Tibial nerve (tissue), 4 donors: Measurements from ENCODE around the gene NKD2. TPM values are rescaled to one million over a fixed set of nuclear protein-coding genes. Genes with fewer than 3 reads are reported as not detected.

Experiments used
- DNase-seq, 2 donors: peaks; one replicate each; pipeline ENCODE4 v3.0.0-alpha.2; 2019; ENCODE audit warnings: low spot score in 2 of 2
- H3K27ac ChIP-seq, 4 donors: fragments of 200-600 bp; sonication (generic) in 3 of 4; one replicate each; pipeline ENCODE4 v1.5.1; 2017 to 2019; ENCODE audit warnings: mild to moderate bottlenecking in 1 of 4
- H3K27me3 ChIP-seq, 2 donors: fragments of 200-600 bp; sonication (generic) in 1 of 2; one replicate each; pipeline versions ENCODE4 v1.5.1 to v1.6.0; 2017 to 2019
- H3K36me3 ChIP-seq, 3 donors: fragments of 200-600 bp; sonication (generic); one replicate each; pipeline ENCODE4 v1.5.1; 2018 to 2019
- H3K4me1 ChIP-seq, 4 donors: fragments of 200-600 bp; sonication (generic) in 3 of 4; one replicate each; pipeline ENCODE4 v1.5.1; 2017 to 2019
- H3K4me3 ChIP-seq, 4 donors: fragments of 200-600 bp; sonication (generic) in 3 of 4; one replicate each; pipeline ENCODE4 v1.5.1; 2017 to 2019; ENCODE audit warnings: mild to moderate bottlenecking in 1 of 4, moderate library complexity in 1 of 4
- H3K9me3 ChIP-seq, 4 donors: fragments of 200-600 bp; sonication (generic) in 3 of 4; one replicate each; pipeline ENCODE4 v1.5.1; 2017 to 2019
- EP300 ChIP-seq, 2 donors: sonication (generic); formaldehyde crosslinking; IDR thresholded peaks; one replicate each; pipeline ENCODE4 v1.6.1; 2017; ENCODE audit warnings: antibody characterized with exemption in 2 of 2, mild to moderate bottlenecking in 1 of 2
- POLR2A ChIP-seq, 2 donors: fragments of 450-650 bp; IDR thresholded peaks; one replicate each; pipeline ENCODE4 v1.6.1; 2017; ENCODE audit warnings: antibody characterized with exemption in 2 of 2, mild to moderate bottlenecking in 2 of 2, moderate library complexity in 2 of 2
- WGBS, 2 donors: methylation state at CpG; one replicate each; pipeline ENCODE4 v1.1.5; 2018; 5-methylcytosine and 5-hydroxymethylcytosine counted together
- total RNA-seq, 4 donors: library from RNA; depleted of rRNA; stranded (reverse); fragments of >200 nt; gene quantifications; one replicate each; pipeline ENCODE4 v1.1.0, GENCODE V29; 2016
- TF ChIP-seq, protein P1 (sequence below), 5 experiments: fragments of 200-600 bp in 3 of 5; fragments of 450-650 bp in 2 of 5; sonication (generic) in 3 of 5; IDR thresholded peaks; one replicate each; pipeline ENCODE4 v1.5.1; 2016 to 2019; ENCODE audit warnings: antibody characterized with exemption in 5 of 5, mild to moderate bottlenecking in 3 of 5, moderate library complexity in 2 of 5

NKD2 gene
- total RNA-seq, 4 donors from 2014 or later = 0.60 to 4.7 TPM; not detected in 2

DNA sequence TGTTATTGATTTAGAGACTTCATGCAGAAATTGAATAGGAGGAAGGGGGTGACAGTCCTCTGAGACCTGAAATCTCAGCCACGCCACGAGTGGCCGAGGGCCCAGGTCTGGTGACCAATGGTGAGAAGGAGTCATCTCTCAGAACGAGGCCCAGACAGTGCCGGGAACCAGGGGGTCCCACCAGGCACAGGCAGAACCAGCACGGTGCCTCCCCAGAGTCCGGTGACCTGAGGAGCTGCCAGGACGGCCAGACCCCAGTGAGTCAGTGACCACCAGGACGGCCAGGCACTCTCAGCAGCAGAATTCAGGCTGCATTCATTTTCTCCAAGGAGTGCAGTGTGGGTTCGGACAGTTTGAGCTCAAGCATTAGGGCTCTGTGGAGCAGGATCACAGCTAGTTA is 43.8 kb upstream of the NKD2 start:
- Histone ChIP-seq H3K27ac (no peak overlapping the region), H3K36me3 (no peaks in the 10 kb centered on the region), H3K27me3 (peaks cover 0 to 14% of the 10 kb centered on the region in 2 donors), H3K4me3 (no peak overlapping the region), H3K4me1 (peaks cover 0 to 7% (median 0%) of the 10 kb centered on the region in 4 donors), H3K9me3 (no peaks in the 10 kb centered on the region)
- no peak for TF ChIP-seq EP300 (IDR thresholded peaks at IDR 0.05)
- TF ChIP-seq POLR2A (IDR thresholded peaks at IDR 0.05) = no peak
- TF ChIP-seq, protein P1, sequence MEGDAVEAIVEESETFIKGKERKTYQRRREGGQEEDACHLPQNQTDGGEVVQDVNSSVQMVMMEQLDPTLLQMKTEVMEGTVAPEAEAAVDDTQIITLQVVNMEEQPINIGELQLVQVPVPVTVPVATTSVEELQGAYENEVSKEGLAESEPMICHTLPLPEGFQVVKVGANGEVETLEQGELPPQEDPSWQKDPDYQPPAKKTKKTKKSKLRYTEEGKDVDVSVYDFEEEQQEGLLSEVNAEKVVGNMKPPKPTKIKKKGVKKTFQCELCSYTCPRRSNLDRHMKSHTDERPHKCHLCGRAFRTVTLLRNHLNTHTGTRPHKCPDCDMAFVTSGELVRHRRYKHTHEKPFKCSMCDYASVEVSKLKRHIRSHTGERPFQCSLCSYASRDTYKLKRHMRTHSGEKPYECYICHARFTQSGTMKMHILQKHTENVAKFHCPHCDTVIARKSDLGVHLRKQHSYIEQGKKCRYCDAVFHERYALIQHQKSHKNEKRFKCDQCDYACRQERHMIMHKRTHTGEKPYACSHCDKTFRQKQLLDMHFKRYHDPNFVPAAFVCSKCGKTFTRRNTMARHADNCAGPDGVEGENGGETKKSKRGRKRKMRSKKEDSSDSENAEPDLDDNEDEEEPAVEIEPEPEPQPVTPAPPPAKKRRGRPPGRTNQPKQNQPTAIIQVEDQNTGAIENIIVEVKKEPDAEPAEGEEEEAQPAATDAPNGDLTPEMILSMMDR (IDR thresholded peaks at IDR 0.05) = no peak
- 78 to 94% methylated on average over 10 of the region's 10 CpGs for WGBS, 2 donors
- no peak for DNase-seq

DNA sequence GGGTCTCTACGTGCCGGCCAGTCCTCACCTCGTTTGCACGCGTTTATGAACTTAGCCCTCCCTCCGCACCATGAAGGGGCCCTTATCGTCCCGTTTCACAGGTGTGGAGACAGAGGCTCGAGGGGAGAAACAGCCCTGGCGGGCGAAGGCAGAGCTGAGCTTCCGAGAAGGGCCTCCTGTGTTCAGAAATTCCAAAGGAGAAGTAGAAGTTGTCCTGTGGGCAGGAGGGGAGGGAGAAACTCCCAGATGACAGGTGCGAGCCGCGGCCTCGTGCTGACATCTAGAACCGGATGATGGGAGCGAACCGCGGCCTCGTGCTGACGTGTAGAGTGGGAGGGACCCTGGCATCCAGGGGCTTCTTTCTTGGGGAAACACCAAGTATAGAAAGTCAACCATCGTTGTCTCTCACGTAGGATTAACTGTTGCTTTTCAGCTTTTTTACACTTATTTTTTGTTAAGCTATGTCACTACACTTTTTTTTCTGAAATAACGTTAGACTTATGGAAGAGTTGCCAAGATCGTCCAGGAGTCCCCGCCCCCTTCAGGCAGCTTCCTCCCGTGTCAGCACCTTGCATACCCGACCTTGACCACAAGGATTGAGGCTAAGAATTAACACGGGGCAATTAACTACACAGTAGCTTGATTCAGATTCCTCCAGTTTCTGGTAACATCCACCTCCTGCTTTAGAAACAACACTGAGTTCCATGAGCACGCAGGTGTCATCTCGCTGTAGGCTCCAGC is 42.8 kb upstream of the NKD2 start:
- no peaks in the 10 kb centered on the region for H3K9me3 ChIP-seq
- no peak for DNase-seq
- H3K27me3 ChIP-seq = peaks cover 0 to 14% of the 10 kb centered on the region in 2 donors
- H3K27ac ChIP-seq = no peak overlapping the region
- H3K36me3 ChIP-seq = no peaks in the 10 kb centered on the region
- WGBS, 2 donors = 82 to 85% methylated on average over 32 of the region's 32 CpGs
- peaks cover 0 to 7% (median 0%) of the 10 kb centered on the region in 4 donors for H3K4me1 ChIP-seq
- TF ChIP-seq EP300 (IDR thresholded peaks at IDR 0.05) = no peak
- TF ChIP-seq POLR2A (IDR thresholded peaks at IDR 0.05) = no peak
- TF ChIP-seq, protein P1 (IDR thresholded peaks at IDR 0.05) = no peak
- no peak overlapping the region for H3K4me3 ChIP-seq

DNA sequence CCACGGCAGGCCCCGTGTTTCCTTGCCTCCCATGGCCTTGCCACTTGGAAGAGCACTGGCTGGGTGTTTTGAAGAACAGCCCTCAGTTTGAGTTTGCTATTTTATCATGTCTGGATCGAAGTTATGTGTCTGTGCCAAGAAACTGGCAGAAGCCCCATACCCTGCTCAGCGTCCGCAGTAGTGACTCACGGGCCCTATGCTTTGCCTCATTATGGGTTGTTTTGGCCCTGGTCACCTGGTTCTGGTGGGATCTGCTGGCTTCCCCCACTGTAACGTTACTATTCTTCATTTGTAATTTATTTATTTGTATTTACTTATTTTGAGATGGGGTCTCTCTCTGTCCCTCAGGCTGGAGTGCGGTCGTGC is 42.3 kb upstream of the NKD2 start:
- peaks cover 0 to 1% (median 0%) of the 10 kb centered on the region in 4 donors for H3K9me3 ChIP-seq
- DNase-seq = no peak
- 80 to 87% methylated on average over 9 of the region's 9 CpGs for WGBS, 2 donors
- no peaks in the 10 kb centered on the region for H3K36me3 ChIP-seq
- H3K4me1 ChIP-seq = peaks cover 0 to 7% (median 0%) of the 10 kb centered on the region in 4 donors
- peaks cover 0 to 11% of the 10 kb centered on the region in 2 donors for H3K27me3 ChIP-seq
- no peak overlapping the region for H3K27ac ChIP-seq
- TF ChIP-seq EP300 (IDR thresholded peaks at IDR 0.05) (no peak), POLR2A (IDR thresholded peaks at IDR 0.05) (no peak)
- TF ChIP-seq, protein P1 (IDR thresholded peaks at IDR 0.05) = no peak
- no peak overlapping the region for H3K4me3 ChIP-seq

DNA sequence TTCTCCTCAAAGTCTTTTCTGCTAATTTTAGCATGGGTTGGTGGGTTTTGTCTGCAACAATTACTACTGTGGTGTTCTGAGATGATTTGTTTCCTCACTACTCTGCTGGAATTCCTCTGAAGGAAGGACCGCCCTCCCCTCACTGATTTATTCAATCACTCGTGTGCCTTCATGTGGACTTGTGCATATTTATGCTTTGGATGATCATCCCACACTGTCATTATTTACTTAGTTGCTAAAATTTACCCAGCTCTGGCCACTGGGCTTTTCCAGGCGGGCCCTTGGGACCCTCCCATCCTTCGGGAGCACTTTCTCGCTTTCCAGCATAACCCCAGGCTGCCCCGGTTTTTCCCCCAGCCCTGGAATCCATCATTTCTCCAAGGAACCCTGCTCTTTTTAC is 41.7 kb upstream of the NKD2 start:
- DNase-seq = no peak
- peaks cover 0 to 9% of the 10 kb centered on the region in 2 donors for H3K27me3 ChIP-seq
- H3K27ac ChIP-seq = no peak overlapping the region
- no peaks in the 10 kb centered on the region for H3K36me3 ChIP-seq
- H3K4me1 ChIP-seq = peaks cover 0 to 7% (median 0%) of the 10 kb centered on the region in 4 donors
- no peak overlapping the region for H3K4me3 ChIP-seq
- 79 to 81% methylated on average over 6 of the region's 6 CpGs for WGBS, 2 donors
- H3K9me3 ChIP-seq = peaks cover 0 to 5% (median 0%) of the 10 kb centered on the region in 4 donors
- no peak for TF ChIP-seq EP300 (IDR thresholded peaks at IDR 0.05)
- TF ChIP-seq, protein P1 (IDR thresholded peaks at IDR 0.05) = no peak
- no peak for TF ChIP-seq POLR2A (IDR thresholded peaks at IDR 0.05)

DNA sequence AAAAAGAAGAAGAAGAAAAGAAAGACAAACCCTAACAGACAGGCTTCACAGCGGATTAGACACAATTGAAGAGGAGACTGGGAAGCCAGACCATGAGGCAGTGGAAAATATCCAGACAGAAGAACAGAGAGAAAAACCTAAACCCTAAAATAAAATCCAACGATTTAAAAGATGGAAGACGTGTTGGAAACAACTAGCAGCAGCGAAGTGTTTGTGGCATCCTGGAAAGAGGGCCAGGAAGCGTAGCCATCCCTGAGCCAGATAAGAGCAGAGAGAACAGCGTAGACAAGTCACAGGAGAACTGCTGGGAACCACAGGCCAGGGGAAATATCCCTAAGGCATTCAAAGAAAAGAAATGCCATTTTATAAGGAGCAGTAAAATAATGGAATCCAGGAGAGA is 39.7 kb upstream of the NKD2 start:
- H3K4me1 ChIP-seq = peaks cover 0 to 7% (median 0%) of the 10 kb centered on the region in 4 donors
- H3K27me3 ChIP-seq = peaks cover 0 to 9% of the 10 kb centered on the region in 2 donors
- H3K36me3 ChIP-seq = no peaks in the 10 kb centered on the region
- TF ChIP-seq POLR2A (IDR thresholded peaks at IDR 0.05) (no peak), EP300 (IDR thresholded peaks at IDR 0.05) (no peak)
- TF ChIP-seq, protein P1 (IDR thresholded peaks at IDR 0.05) = no peak
- no peak for DNase-seq
- peaks cover 0 to 5% (median 0%) of the 10 kb centered on the region in 4 donors for H3K9me3 ChIP-seq
- no peak overlapping the region for H3K4me3 ChIP-seq
- H3K27ac ChIP-seq = no peak overlapping the region
- WGBS, 2 donors = 63 to 68% methylated on average over 6 of the region's 6 CpGs
